Lower lobe of right lung (tissue), 2 donors: ENCODE results near the gene ZFP14. TPM values are rescaled to one million over a fixed set of nuclear protein-coding genes. Genes with fewer than 3 reads are reported as not detected.

Source experiments
- ATAC-seq, 2 donors: fragments of 200-7000 bp; cut with Tn5 transposase; one replicate each; pipeline ENCODE4 v1.9.1; 2020 to 2022; ENCODE audit warnings: mild to moderate bottlenecking in 2 of 2, moderate library complexity in 2 of 2
- DNase-seq: peaks from one replicate; pipeline ENCODE4 v3.0.0-alpha.2; 2020
- H3K27ac ChIP-seq: fragments of 200-600 bp; one replicate; pipeline ENCODE4 v1.8.0; 2022
- H3K27me3 ChIP-seq: fragments of 200-600 bp; one replicate; pipeline ENCODE4 v1.8.0; 2022; ENCODE audit warnings: low read depth
- H3K36me3 ChIP-seq: fragments of 200-600 bp; one replicate; pipeline ENCODE4 v1.8.0; 2022; ENCODE audit warnings: mild to moderate bottlenecking
- H3K4me1 ChIP-seq: fragments of 200-600 bp; one replicate; pipeline ENCODE4 v1.8.0; 2022
- H3K4me3 ChIP-seq: fragments of 200-600 bp; one replicate; pipeline ENCODE4 v1.8.0; 2022; ENCODE audit warnings: mild to moderate bottlenecking
- H3K9me3 ChIP-seq: fragments of 200-600 bp; one replicate; pipeline ENCODE4 v1.8.0; 2022
- intact Hi-C: fragments of 100-400 bp; cut with DNase I; formaldehyde crosslinking; loops from one replicate; pipeline ENCODE4 v1.11.0; 2022
- total RNA-seq: library from RNA; stranded (reverse); fragmentation: NEBNext Ultra II Directional; extraction: Animal tissue kit (Norgen Biotek cat#: 25700); gene quantifications from one replicate; pipeline ENCODE4 v1.2.1, GENCODE V29; 2021
- TF ChIP-seq, protein P1 (sequence below): fragments of 200-600 bp; IDR thresholded peaks from one replicate; pipeline ENCODE4 v1.8.0; 2022; ENCODE audit warnings: antibody characterized with exemption, mild to moderate bottlenecking
- donor health status: DM: no; HTN: yes; CAD: no; lungs with severe emphysema.

The ZFP14 gene
- total RNA-seq, 1 donor from 2014 or later = 7.7 TPM

DNA sequence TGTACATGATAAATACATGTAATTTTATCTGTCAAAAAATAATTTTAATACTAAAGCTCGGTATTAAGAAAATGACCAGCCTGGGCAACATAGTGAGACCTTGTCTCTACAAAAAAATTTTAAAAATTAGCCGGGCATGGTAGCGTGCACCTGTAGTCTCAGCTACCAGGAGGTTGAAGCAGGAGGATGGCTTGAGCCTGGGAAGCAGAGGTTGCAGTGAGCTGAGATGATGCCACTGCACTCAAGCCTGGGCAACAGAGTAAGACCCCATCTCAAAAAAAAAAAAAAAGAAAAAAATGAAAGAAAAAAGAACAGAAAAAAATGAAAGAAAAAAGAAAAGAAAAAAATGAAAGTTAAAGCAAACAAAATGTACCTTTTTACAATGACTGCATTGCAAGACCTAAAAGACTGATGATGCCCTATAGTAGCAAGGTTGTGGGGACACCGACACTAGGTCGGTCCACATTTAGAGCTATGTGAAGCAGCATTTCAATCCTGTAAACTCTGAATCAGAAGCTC lies 5.3 kb downstream of the ZFP14 start:
- DNase-seq = no peak
- TF ChIP-seq, protein P1, sequence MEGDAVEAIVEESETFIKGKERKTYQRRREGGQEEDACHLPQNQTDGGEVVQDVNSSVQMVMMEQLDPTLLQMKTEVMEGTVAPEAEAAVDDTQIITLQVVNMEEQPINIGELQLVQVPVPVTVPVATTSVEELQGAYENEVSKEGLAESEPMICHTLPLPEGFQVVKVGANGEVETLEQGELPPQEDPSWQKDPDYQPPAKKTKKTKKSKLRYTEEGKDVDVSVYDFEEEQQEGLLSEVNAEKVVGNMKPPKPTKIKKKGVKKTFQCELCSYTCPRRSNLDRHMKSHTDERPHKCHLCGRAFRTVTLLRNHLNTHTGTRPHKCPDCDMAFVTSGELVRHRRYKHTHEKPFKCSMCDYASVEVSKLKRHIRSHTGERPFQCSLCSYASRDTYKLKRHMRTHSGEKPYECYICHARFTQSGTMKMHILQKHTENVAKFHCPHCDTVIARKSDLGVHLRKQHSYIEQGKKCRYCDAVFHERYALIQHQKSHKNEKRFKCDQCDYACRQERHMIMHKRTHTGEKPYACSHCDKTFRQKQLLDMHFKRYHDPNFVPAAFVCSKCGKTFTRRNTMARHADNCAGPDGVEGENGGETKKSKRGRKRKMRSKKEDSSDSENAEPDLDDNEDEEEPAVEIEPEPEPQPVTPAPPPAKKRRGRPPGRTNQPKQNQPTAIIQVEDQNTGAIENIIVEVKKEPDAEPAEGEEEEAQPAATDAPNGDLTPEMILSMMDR = no peak
- Histone ChIP-seq H3K27ac (no peak overlapping the region), H3K27me3 (no peaks in the 10 kb centered on the region), H3K4me3 (no peak overlapping the region), H3K9me3 (peaks cover 33% of the 10 kb centered on the region), H3K4me1 (peaks cover 12% of the 10 kb centered on the region), H3K36me3 (no peaks in the 10 kb centered on the region)
- ATAC-seq = no peak
- intact Hi-C loops = no loop called here

DNA sequence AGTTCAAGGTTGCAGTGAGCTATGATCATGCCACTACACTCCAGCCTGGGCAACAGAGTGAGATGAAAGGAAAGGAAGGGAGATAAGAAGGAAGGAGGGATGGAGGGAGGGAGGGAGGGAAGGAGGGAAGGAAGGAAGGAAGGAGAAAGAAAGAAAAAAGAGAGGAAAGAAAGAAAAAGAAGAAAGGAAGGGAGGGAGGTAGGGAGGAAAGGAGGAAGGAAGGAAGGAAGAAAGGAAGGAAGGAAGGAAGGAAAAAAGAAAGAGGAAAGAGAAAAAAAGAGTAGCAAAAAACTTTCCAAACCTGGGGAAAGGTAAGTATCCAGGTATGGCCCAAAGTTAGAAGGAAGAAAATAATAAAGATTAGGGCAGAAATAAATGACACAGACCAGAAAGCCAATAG lies 7.1 kb downstream of the ZFP14 start:
- intact Hi-C loops = no loop called here
- peaks cover 7% of the 10 kb centered on the region for H3K36me3 ChIP-seq
- no peaks in the 10 kb centered on the region for H3K4me1 ChIP-seq
- ATAC-seq (no peak), DNase-seq (no peak)
- H3K27ac ChIP-seq = no peak overlapping the region
- H3K4me3 ChIP-seq = no peak overlapping the region
- peaks cover 42% of the 10 kb centered on the region for H3K9me3 ChIP-seq
- TF ChIP-seq, protein P1 = no peak
- H3K27me3 ChIP-seq = no peaks in the 10 kb centered on the region

DNA sequence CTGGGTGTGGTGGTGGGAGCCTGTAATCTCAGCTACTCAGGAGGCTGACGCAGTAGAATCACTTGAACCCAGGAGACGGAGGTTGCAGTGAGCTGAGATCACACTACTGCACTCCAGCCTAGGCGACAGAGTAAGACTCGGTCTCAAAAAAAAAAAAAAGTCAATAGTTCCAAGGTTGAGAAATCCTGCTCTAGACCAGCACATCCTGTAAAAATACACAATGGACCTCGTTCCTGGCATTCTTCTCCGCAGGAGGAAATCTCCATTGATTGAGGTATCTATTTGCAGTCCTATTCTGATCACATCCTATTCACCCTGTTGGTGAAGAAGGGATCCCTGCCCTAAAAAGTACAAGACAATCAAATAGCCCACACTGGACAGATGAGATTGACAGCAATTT lies 15.2 kb downstream of the ZFP14 start:
- Histone ChIP-seq H3K9me3 (peaks cover 9% of the 10 kb centered on the region), H3K36me3 (peaks cover 70% of the 10 kb centered on the region), H3K27ac (no peak overlapping the region), H3K27me3 (no peaks in the 10 kb centered on the region), H3K4me1 (no peaks in the 10 kb centered on the region), H3K4me3 (no peak overlapping the region)
- ATAC-seq (no peak), DNase-seq (no peak)
- TF ChIP-seq, protein P1 = no peak
- intact Hi-C loops = no loop called here

DNA sequence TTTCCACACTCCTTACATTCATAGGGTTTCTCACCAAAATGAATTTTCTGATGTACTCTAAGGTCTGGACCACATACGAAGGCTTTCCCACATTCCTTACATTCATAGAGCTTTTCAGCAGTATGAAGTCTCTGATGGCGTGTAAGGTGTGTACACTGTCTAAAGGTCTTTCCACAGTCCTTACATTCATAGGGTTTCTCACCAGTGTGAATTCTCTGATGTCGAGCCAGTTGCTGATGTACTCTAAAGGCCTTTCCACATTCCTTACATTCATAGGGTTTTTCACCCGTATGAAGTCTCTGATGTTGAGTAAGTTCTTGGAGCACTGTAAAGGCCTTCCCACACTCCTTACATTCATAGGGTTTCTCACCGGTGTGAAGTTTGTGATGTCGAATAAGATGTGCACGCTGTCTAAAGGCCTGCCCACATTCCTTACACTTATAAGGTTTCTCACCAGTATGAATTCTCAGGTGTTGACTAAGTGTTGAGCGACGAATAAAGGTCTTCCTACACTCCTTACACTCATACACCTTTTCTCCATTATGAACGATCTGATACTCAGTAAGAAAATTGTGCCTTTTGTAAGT lies 38.1 kb downstream of the ZFP14 start:
- Histone ChIP-seq H3K27me3 (no peaks in the 10 kb centered on the region), H3K36me3 (peaks cover 15% of the 10 kb centered on the region), H3K4me1 (no peaks in the 10 kb centered on the region), H3K27ac (no peak overlapping the region), H3K4me3 (no peak overlapping the region), H3K9me3 (peaks cover 86% of the 10 kb centered on the region)
- intact Hi-C loops = no loop called here
- no peak for DNase-seq
- TF ChIP-seq, protein P1 = no peak
- no peak for ATAC-seq

DNA sequence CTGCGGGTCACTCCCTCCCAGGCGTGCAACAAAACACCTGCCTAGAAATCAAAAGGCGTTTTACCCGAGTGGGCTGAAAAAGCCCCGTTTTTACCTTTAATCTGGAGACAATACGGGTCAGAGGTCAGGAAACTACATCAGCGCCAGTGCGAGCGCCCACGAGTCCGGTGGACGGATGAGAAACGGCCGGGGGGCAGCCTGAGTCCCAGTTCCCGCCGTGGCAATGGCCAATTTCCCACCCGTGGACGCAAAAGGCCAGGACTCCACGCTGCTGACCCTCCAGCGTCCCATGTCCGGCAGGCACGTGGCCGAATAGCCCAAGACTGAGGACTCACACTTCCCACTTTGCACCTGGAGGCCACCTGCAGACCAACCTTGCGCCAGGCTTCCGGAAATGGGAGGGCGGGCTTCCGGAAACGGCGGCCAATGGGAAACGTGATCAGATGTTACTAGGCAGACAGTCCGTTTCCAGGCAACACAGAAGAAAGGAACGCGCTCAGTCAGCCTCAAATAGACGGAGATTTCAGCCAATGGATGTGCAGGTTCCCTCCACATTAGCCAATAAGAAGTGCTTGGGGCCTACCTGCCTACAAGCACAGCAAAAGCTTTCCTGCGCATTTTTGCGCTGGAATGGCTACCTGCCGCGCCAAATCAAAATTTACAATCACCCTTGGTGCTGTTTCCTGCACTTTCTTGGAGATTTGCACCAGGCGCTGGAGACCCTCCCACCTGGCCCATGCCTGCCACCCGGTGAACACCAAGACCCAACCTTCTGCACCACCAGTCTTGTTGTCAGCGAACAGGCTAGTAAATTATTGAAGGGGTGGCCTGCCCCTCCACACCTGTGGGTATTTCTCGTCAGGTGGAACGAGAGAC lies 47.4 kb downstream of the ZFP14 start:
- intact Hi-C loops = no loop called here
- peaks cover 9% of the 10 kb centered on the region for H3K4me1 ChIP-seq
- H3K9me3 ChIP-seq = peaks cover 14% of the 10 kb centered on the region
- peak overlapping the region; percentile 42 for H3K27ac ChIP-seq
- peak overlapping the region; percentile 72 for H3K4me3 ChIP-seq
- peak; percentile 70 for DNase-seq
- TF ChIP-seq, protein P1 = no peak
- H3K27me3 ChIP-seq = no peaks in the 10 kb centered on the region
- H3K36me3 ChIP-seq = peaks cover 5% of the 10 kb centered on the region
- ATAC-seq = peak; percentile 87 to 92
